HepG2 (cell line): ENCODE results near the gene TTLL11. TPM values are rescaled to one million over a fixed set of nuclear protein-coding genes. Genes with fewer than 3 reads are reported as not detected.

ENCODE experiments used
- AKNA ChIP-seq: sonication (generic); formaldehyde crosslinking; IDR thresholded peaks from 2 replicates; pipeline ENCODE4 v1.4.0; 2020; ENCODE audit warnings: missing genetic modification reagents, borderline replicate concordance
- DR1 ChIP-seq: sonication (generic); formaldehyde crosslinking; IDR thresholded peaks from 2 replicates; pipeline ENCODE4 v1.8.0; 2021; ENCODE audit warnings: mild to moderate bottlenecking, missing genetic modification reagents, inconsistent platforms
- JARID2 ChIP-seq: sonication (generic); formaldehyde crosslinking; IDR thresholded peaks from 2 replicates; pipeline ENCODE4 v1.8.1; 2023; ENCODE audit warnings: missing genetic modification reagents, inconsistent platforms; ENCODE audit not compliant: insufficient replicate concordance
- MBD4 ChIP-seq: IDR thresholded peaks from 2 replicates; pipeline ENCODE4 v1.6.1; 2012; ENCODE audit warnings: low read length, inconsistent platforms, borderline replicate concordance
- MZF1 ChIP-seq: sonication (generic); formaldehyde crosslinking; IDR thresholded peaks from 2 replicates; pipeline ENCODE4 v1.8.1; 2023; ENCODE audit warnings: mild to moderate bottlenecking, missing genetic modification reagents, borderline replicate concordance
- PITX1 ChIP-seq: sonication (generic); formaldehyde crosslinking; IDR thresholded peaks from 2 replicates; pipeline ENCODE4 v1.5.1; 2020; ENCODE audit warnings: mild to moderate bottlenecking, missing genetic modification reagents
- TSC22D2 ChIP-seq: sonication (generic); formaldehyde crosslinking; IDR thresholded peaks from 2 replicates; pipeline ENCODE4 v1.5.1; 2020; ENCODE audit warnings: missing genetic modification reagents, mild to moderate bottlenecking, borderline replicate concordance
- U2AF2 ChIP-seq: fragments of 200-400 bp; formaldehyde crosslinking; IDR thresholded peaks from 2 replicates; pipeline ENCODE4 v1.6.1; 2017; ENCODE audit warnings: low read depth, mild to moderate bottlenecking, low read length
- ZBTB7A ChIP-seq: sonication (generic); formaldehyde crosslinking; IDR thresholded peaks from 2 replicates; pipeline ENCODE4 v1.8.0; 2022; ENCODE audit warnings: mild to moderate bottlenecking, missing genetic modification reagents
- ZNF468 ChIP-seq: sonication (generic); formaldehyde crosslinking; IDR thresholded peaks from 2 replicates; pipeline ENCODE4 v1.8.0; 2022; ENCODE audit warnings: mild to moderate bottlenecking, moderate library complexity, missing genetic modification reagents
- ZNF564 ChIP-seq: sonication (generic); formaldehyde crosslinking; IDR thresholded peaks from 2 replicates; pipeline ENCODE4 v1.8.1; 2023; ENCODE audit warnings: mild to moderate bottlenecking, missing genetic modification reagents
- ZNF572 ChIP-seq: sonication (generic); formaldehyde crosslinking; IDR thresholded peaks from 2 replicates; pipeline ENCODE4 v1.5.1; 2020; ENCODE audit warnings: mild to moderate bottlenecking, missing genetic modification reagents
- ZNF709 ChIP-seq: sonication (generic); formaldehyde crosslinking; IDR thresholded peaks from 2 replicates; pipeline ENCODE4 v1.5.0; 2020; ENCODE audit warnings: mild to moderate bottlenecking, missing genetic modification reagents
- ZNF740 ChIP-seq: sonication (generic); formaldehyde crosslinking; IDR thresholded peaks from 2 replicates; pipeline ENCODE4 v1.4.0; 2020; ENCODE audit warnings: missing genetic modification reagents
- polyA plus RNA-seq, 8 experiments: library from polyadenylated mRNA; depleted of rRNA in 3 of 8; stranded (reverse) in 7 of 8; unstranded in 1 of 8; fragments of >200 nt; fragmentation: Illumina TruSeq in 4 of 8; extraction: Trizol in 4 of 8; gene quantifications; 2 replicates each; pipeline versions ENCODE4 v1.2.1 to v1.2.3, GENCODE V29; 2011 to 2016; ENCODE audit warnings: low read depth in 4 of 8, missing spikeins in 1 of 8, mixed read lengths in 1 of 8; ENCODE audit not compliant: insufficient read depth in 1 of 8
- total RNA-seq, 5 experiments: library from RNA; depleted of rRNA; stranded (reverse); fragments of >200 nt; fragmentation: Illumina TruSeq; extraction: Trizol; gene quantifications; 2 replicates each; pipeline ENCODE4 v1.2.3, GENCODE V29; 2016; ENCODE audit warnings: low read depth in 1 of 5
- TF ChIP-seq, protein P1 (sequence below): sonication (generic); formaldehyde crosslinking; conservative IDR thresholded peaks from 2 replicates; pipeline ENCODE4 v1.8.0; 2022; ENCODE audit warnings: missing genetic modification reagents
- TF ChIP-seq, protein P2 (sequence below): sonication (generic); formaldehyde crosslinking; IDR thresholded peaks from 2 replicates; pipeline ENCODE4 v1.4.0; 2020; ENCODE audit warnings: missing genetic modification reagents
- TF ChIP-seq, protein P3 (sequence below): sonication (generic); formaldehyde crosslinking; IDR thresholded peaks from 2 replicates; pipeline ENCODE4 v1.5.0; 2020; ENCODE audit warnings: mild to moderate bottlenecking, missing genetic modification reagents

The TTLL11 gene
- total and polyA plus RNA-seq, 2 of the 13 experiments (the other 11 are each of a cell fraction or from before 2014, with no cell fraction given): 4.5 to 5.2 TPM

DNA sequence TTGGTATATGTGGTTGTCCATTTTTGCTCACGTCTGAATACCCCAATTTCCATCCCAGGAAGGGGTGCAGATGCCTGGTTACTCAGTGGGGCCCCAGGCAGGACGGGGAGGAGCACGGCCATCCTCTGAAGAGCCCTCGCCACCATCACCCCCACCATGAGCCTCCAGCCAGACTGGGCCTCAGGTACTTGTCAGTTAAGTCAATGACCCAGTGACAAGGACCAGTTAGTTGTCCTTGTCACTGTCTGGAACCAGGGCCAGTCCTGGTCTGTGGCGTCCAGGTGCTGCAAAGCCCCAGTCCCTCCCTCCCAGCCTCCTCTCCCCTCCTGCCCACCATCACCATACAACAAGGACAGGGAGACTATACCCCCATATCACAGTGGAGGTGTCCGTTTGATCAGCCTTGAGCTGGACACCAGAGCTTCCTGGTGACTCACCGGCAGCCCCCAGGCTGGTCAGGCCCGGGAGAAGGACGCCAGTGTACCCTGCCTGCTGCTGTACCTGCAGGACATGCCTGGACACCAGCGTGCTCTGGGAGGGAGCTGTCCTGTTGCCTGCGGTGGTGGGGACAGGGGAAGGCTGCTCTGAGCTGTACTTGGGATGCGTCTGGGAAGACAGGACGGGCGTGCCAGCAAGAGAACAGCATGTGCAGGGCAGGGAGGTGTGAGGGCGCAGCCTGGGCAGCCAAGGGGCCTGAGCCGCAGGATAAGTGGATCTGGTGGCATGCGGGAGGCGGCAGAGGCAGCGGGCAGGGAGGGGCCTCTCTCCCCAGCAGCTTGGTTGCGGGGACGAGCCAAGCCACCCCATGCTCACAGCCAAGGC is 32.6 kb upstream of the TTLL11 start (continued):
- TF ChIP-seq ZNF468 (CRISPR knock-in tag) (no peak), AKNA (CRISPR knock-in tag) (no peak), ZNF564 (CRISPR knock-in tag) (no peak; the same call in 1 of the 2 replicates), PITX1 (CRISPR knock-in tag) (no peak), TSC22D2 (no peak), MBD4 (no peak), ZNF709 (CRISPR knock-in tag) (no peak), DR1 (CRISPR knock-in tag) (no peak), ZNF572 (CRISPR knock-in tag) (no peak), ZNF740 (no peak), MZF1 (CRISPR knock-in tag) (no peak), JARID2 (CRISPR knock-in tag) (peak; percentile 81), ZBTB7A (CRISPR knock-in tag) (0 out of 2 replicates have a peak, but pooled peaks have one; percentile 29), U2AF2 (no peak)
- TF ChIP-seq, protein P1, sequence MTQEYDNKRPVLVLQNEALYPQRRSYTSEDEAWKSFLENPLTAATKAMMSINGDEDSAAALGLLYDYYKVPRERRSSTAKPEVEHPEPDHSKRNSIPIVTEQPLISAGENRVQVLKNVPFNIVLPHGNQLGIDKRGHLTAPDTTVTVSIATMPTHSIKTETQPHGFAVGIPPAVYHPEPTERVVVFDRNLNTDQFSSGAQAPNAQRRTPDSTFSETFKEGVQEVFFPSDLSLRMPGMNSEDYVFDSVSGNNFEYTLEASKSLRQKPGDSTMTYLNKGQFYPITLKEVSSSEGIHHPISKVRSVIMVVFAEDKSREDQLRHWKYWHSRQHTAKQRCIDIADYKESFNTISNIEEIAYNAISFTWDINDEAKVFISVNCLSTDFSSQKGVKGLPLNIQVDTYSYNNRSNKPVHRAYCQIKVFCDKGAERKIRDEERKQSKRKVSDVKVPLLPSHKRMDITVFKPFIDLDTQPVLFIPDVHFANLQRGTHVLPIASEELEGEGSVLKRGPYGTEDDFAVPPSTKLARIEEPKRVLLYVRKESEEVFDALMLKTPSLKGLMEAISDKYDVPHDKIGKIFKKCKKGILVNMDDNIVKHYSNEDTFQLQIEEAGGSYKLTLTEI (CRISPR knock-in tag): no peak
- TF ChIP-seq, protein P2, sequence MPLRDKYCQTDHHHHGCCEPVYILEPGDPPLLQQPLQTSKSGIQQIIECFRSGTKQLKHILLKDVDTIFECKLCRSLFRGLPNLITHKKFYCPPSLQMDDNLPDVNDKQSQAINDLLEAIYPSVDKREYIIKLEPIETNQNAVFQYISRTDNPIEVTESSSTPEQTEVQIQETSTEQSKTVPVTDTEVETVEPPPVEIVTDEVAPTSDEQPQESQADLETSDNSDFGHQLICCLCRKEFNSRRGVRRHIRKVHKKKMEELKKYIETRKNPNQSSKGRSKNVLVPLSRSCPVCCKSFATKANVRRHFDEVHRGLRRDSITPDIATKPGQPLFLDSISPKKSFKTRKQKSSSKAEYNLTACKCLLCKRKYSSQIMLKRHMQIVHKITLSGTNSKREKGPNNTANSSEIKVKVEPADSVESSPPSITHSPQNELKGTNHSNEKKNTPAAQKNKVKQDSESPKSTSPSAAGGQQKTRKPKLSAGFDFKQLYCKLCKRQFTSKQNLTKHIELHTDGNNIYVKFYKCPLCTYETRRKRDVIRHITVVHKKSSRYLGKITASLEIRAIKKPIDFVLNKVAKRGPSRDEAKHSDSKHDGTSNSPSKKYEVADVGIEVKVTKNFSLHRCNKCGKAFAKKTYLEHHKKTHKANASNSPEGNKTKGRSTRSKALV: no peak
- TF ChIP-seq, protein P3, sequence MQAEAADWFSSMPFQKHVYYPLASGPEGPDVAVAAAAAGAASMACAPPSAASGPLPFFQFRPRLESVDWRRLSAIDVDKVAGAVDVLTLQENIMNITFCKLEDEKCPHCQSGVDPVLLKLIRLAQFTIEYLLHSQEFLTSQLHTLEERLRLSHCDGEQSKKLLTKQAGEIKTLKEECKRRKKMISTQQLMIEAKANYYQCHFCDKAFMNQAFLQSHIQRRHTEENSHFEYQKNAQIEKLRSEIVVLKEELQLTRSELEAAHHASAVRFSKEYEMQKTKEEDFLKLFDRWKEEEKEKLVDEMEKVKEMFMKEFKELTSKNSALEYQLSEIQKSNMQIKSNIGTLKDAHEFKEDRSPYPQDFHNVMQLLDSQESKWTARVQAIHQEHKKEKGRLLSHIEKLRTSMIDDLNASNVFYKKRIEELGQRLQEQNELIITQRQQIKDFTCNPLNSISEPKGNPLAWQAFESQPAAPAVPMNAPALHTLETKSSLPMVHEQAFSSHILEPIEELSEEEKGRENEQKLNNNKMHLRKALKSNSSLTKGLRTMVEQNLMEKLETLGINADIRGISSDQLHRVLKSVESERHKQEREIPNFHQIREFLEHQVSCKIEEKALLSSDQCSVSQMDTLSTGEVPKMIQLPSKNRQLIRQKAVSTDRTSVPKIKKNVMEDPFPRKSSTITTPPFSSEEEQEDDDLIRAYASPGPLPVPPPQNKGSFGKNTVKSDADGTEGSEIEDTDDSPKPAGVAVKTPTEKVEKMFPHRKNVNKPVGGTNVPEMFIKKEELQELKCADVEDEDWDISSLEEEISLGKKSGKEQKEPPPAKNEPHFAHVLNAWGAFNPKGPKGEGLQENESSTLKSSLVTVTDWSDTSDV (CRISPR knock-in tag): peak; percentile 20; the same call in 1 of the 2 replicates
